NCI-H1930 (cell line): ENCODE measurements around the gene BBS2.

ENCODE experiments used
- DNase-seq, 2 experiments: peaks; one replicate each; lab custom pipeline; 2025; lab: John Stamatoyannopoulos, UW

Gene BBS2

GRCh38 chr16:56519459-56520250 lies at the start of gene BBS2:
Gene BBS2, minus strand, starts transcription at chr16:56520024. Its CDS starts 162 bp downstream, at chr16:56519862.
- DNase-seq = peak; percentile 69 to 77

GRCh38 chr16:56564793-56565477 lies 45.1 kb upstream of the BBS2 start, which contains the start of gene MT4:
Gene MT4, plus strand, starts transcription at chr16:56565073. Its CDS starts 56 bp downstream, at chr16:56565129.
- DNase-seq = no peak

GRCh38 chr16:56561126-56561525 lies 41.3 kb upstream of the BBS2 start:
- no peak for DNase-seq

GRCh38 chr16:56560447-56560846 lies 40.6 kb upstream of the BBS2 start:
- no peak for DNase-seq

GRCh38 chr16:56559109-56559508 lies 39.3 kb upstream of the BBS2 start:
- no peak for DNase-seq

- no peak for DNase-seq
Measured at GRCh38 chr16:56558024-56558747, 38.4 kb upstream of the BBS2 start.

GRCh38 chr16:56554441-56554840 lies 34.6 kb upstream of the BBS2 start:
- no peak for DNase-seq

- DNase-seq = no peak
Measured at GRCh38 chr16:56551796-56552738, 32.2 kb upstream of the BBS2 start.

- no peak for DNase-seq
Measured at GRCh38 chr16:56549744-56550385, 30.0 kb upstream of the BBS2 start.

- DNase-seq = no peak
Measured at GRCh38 chr16:56549161-56549560, 29.3 kb upstream of the BBS2 start.

- DNase-seq = no peak
Measured at GRCh38 chr16:56547949-56548567, 28.2 kb upstream of the BBS2 start.

- no peak for DNase-seq
Measured at GRCh38 chr16:56547120-56547948, 27.5 kb upstream of the BBS2 start.

GRCh38 chr16:56542039-56542438 lies 22.2 kb upstream of the BBS2 start:
- no peak for DNase-seq

GRCh38 chr16:56539656-56540055 lies 19.8 kb upstream of the BBS2 start:
- no peak for DNase-seq

- no peak for DNase-seq
Measured at GRCh38 chr16:56538331-56538730, 18.5 kb upstream of the BBS2 start.

GRCh38 chr16:56534847-56535383 lies 15.1 kb upstream of the BBS2 start:
- no peak for DNase-seq

- no peak for DNase-seq
Measured at GRCh38 chr16:56532714-56533113, 12.9 kb upstream of the BBS2 start.

GRCh38 chr16:56530872-56531271 lies 11.0 kb upstream of the BBS2 start:
- DNase-seq = no peak

GRCh38 chr16:56525236-56525635 lies 5.4 kb upstream of the BBS2 start:
- DNase-seq = no peak

- DNase-seq = no peak
Measured at GRCh38 chr16:56520251-56520577, 390 bp upstream of the BBS2 start.
